ENCODE results near the gene ACRV1. TPM values are rescaled to one million over a fixed set of nuclear protein-coding genes. Genes with fewer than 3 reads are reported as not detected.

The ACRV1 gene
- total RNA-seq, 2 donors from 2014 or later, result 0.37 TPM; not detected in 1

- Histone ChIP-seq H3K36me3 (ENCODE audit: control insufficient read depth, insufficient read depth, low read length) (peaks cover 44% of the 10 kb centered on the region), H3K4me1 (ENCODE audit: control insufficient read depth, insufficient read depth, low read length) (peaks cover 4% of the 10 kb centered on the region), H3K27me3 (ENCODE audit: control insufficient read depth, insufficient read depth, low read length, poor library complexity, severe bottlenecking) (no peaks in the 10 kb centered on the region), H3K27ac (ENCODE audit: low read depth, low read length) (no peak overlapping the region), H3K9me3 (ENCODE audit: control insufficient read depth, low read length) (no peaks in the 10 kb centered on the region), H3K9ac (ENCODE audit: extremely low read depth, low read length, poor library complexity, severe bottlenecking) (peak overlapping the region; percentile 92), H3K4me3 (ENCODE audit: low read length) (peak overlapping the region; percentile 99)
- Mint-ChIP-seq H3K4me3 (peak overlapping the region; percentile 84), H3K4me1 (peaks cover 11% of the 10 kb centered on the region), H3K9me3 (no peaks in the 10 kb centered on the region), H3K27ac (peak overlapping the region; percentile 96), H3K27me3 (ENCODE audit: insufficient read depth) (no peaks in the 10 kb centered on the region), H3K36me3 (ENCODE audit: low read depth) (peaks cover 31% of the 10 kb centered on the region)
- no peak for TF ChIP-seq CTCF (conservative IDR thresholded peaks at IDR 0.05)
- DNase-seq, result no peak
- WGBS, 2 experiments (ENCODE audit: insufficient coverage in 1 of 2, insufficient read length in 1 of 2), result 69 to 74% methylated on average over 6 of the region's 7 CpGs
Measured at GRCh38 chr11:125627236-125627910, 53.3 kb downstream of the ACRV1 start.

GRCh38 chr11:125626288-125626950, 54.2 kb downstream of the ACRV1 start:
- no peaks in the 10 kb centered on the region for H3K27me3 Mint-ChIP-seq (ENCODE audit: insufficient read depth)
- Histone ChIP-seq H3K4me3 (ENCODE audit: low read length) (peak overlapping the region; percentile 99), H3K27ac (ENCODE audit: low read depth, low read length) (peak overlapping the region; percentile 96), H3K4me1 (ENCODE audit: control insufficient read depth, insufficient read depth, low read length) (peaks cover 4% of the 10 kb centered on the region), H3K9ac (ENCODE audit: extremely low read depth, low read length, poor library complexity, severe bottlenecking) (peak overlapping the region; percentile 92), H3K9me3 (ENCODE audit: control insufficient read depth, low read length) (no peaks in the 10 kb centered on the region), H3K27me3 (ENCODE audit: control insufficient read depth, insufficient read depth, low read length, poor library complexity, severe bottlenecking) (no peaks in the 10 kb centered on the region), H3K36me3 (ENCODE audit: control insufficient read depth, insufficient read depth, low read length) (peaks cover 42% of the 10 kb centered on the region)
- H3K9me3 Mint-ChIP-seq, result no peaks in the 10 kb centered on the region
- TF ChIP-seq CTCF (conservative IDR thresholded peaks at IDR 0.05), result peak; percentile 53
- peak; percentile 94 for DNase-seq
- H3K4me1 Mint-ChIP-seq, result peaks cover 11% of the 10 kb centered on the region
- peak overlapping the region; percentile 84 for H3K4me3 Mint-ChIP-seq
- WGBS, 2 experiments (ENCODE audit: insufficient coverage in 1 of 2, insufficient read length in 1 of 2), result 0 to 1% methylated on average over 10 to 17 of the region's 18 CpGs
- peak overlapping the region; percentile 96 for H3K27ac Mint-ChIP-seq
- peaks cover 34% of the 10 kb centered on the region for H3K36me3 Mint-ChIP-seq (ENCODE audit: low read depth)

- H3K4me1 ChIP-seq (ENCODE audit: control insufficient read depth, insufficient read depth, low read length), result peaks cover 4% of the 10 kb centered on the region
- peaks cover 11% of the 10 kb centered on the region for H3K4me1 Mint-ChIP-seq
- peak overlapping the region; percentile 92 for H3K9ac ChIP-seq (ENCODE audit: extremely low read depth, low read length, poor library complexity, severe bottlenecking)
- no peaks in the 10 kb centered on the region for H3K27me3 ChIP-seq (ENCODE audit: control insufficient read depth, insufficient read depth, low read length, poor library complexity, severe bottlenecking)
- H3K4me3 Mint-ChIP-seq, result peak overlapping the region; percentile 84
- peak overlapping the region; percentile 99 for H3K4me3 ChIP-seq (ENCODE audit: low read length)
- H3K27ac Mint-ChIP-seq, result peak overlapping the region; percentile 96
- peaks cover 36% of the 10 kb centered on the region for H3K36me3 Mint-ChIP-seq (ENCODE audit: low read depth)
- H3K27me3 Mint-ChIP-seq (ENCODE audit: insufficient read depth), result no peaks in the 10 kb centered on the region
- H3K9me3 ChIP-seq (ENCODE audit: control insufficient read depth, low read length), result no peaks in the 10 kb centered on the region
- TF ChIP-seq CTCF (conservative IDR thresholded peaks at IDR 0.05), result no peak
- peak overlapping the region; percentile 96 for H3K27ac ChIP-seq (ENCODE audit: low read depth, low read length)
- H3K36me3 ChIP-seq (ENCODE audit: control insufficient read depth, insufficient read depth, low read length), result peaks cover 47% of the 10 kb centered on the region
- WGBS, 2 experiments (ENCODE audit: insufficient coverage in 1 of 2, insufficient read length in 1 of 2), result 0% methylated on average over 23 to 51 of the region's 51 CpGs
- DNase-seq, result peak; percentile 98
- no peaks in the 10 kb centered on the region for H3K9me3 Mint-ChIP-seq
Measured at GRCh38 chr11:125625630-125626287, 54.9 kb downstream of the ACRV1 start.

Measured in endodermal cell (in vitro differentiated cells).